ENCODE data around the gene KDELR1. TPM values are rescaled to one million over a fixed set of nuclear protein-coding genes. Genes with fewer than 3 reads are reported as not detected.

KDELR1 gene
- total RNA-seq, 3 donors from 2014 or later = 144 to 214 (median 200) TPM

DNA sequence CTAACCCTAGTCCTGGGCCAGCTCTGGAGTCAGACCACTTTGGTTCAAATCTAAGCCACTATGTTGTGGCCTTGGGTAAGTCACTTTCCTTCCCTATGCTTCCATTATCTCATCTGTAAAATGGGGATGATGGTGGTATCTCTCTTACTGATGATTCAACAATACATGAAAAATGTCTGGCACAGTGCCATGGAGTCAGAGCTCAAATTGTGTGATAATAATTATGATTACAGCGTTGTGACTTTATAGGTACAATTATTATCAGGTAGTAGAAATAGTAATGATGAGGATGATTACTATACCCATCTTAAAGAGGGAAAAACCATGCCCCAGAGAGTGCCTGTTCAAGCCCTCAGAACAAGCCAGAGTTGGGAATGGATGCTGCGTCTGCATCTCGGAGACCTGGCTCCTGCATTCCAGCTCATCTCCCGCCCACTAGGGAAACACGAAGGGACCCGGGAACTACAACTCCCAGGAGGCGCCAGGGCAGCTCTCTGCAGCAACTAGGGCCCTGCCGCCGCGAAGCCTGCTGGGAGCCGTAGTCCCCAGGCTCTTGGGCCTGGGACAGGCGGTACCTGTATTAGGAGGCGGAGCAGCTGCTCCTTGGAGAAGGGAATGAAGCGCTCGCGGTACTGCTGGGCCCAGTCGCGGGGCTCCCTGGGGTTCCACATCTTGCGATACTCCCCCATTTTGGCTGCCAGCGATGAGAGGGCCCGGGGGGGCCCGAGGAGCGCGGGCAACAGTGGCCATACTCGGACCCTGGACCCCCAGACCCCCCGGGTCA lies 28.4 kb downstream of the KDELR1 start:
- Histone ChIP-seq H3K9me3 (no peaks in the 10 kb centered on the region), H3K4me3 (peak overlapping the region; percentile 28), H3K4me1 (ENCODE audit: low read depth) (peaks cover 3% of the 10 kb centered on the region), H3K36me3 (ENCODE audit: low read depth) (no peaks in the 10 kb centered on the region)
- peak; percentile 84 for ATAC-seq
- intact Hi-C loops (cut with DNase I, micrococcal nuclease) = no loop called here
- peak; percentile 96 to 98 (median 96) for DNase-seq
- no peak for TF ChIP-seq CTCF (IDR thresholded peaks at IDR 0.05)

GRCh38 chr19:48361912-48362311 lies 29.4 kb downstream of the KDELR1 start:
- ATAC-seq (no peak), DNase-seq (no peak)
- H3K9me3 ChIP-seq = no peaks in the 10 kb centered on the region
- TF ChIP-seq CTCF (IDR thresholded peaks at IDR 0.05) = no peak
- intact Hi-C loops (cut with DNase I, micrococcal nuclease) = no loop called here
- no peak overlapping the region for H3K4me3 ChIP-seq
- no peaks in the 10 kb centered on the region for H3K36me3 ChIP-seq (ENCODE audit: low read depth)
- H3K4me1 ChIP-seq (ENCODE audit: low read depth) = no peaks in the 10 kb centered on the region

- no peaks in the 10 kb centered on the region for H3K4me1 ChIP-seq (ENCODE audit: low read depth)
- intact Hi-C loops (cut with DNase I, micrococcal nuclease) = no loop called here
Observed at GRCh38 chr19:48359123-48359522, 32.2 kb downstream of the KDELR1 start.

DNA sequence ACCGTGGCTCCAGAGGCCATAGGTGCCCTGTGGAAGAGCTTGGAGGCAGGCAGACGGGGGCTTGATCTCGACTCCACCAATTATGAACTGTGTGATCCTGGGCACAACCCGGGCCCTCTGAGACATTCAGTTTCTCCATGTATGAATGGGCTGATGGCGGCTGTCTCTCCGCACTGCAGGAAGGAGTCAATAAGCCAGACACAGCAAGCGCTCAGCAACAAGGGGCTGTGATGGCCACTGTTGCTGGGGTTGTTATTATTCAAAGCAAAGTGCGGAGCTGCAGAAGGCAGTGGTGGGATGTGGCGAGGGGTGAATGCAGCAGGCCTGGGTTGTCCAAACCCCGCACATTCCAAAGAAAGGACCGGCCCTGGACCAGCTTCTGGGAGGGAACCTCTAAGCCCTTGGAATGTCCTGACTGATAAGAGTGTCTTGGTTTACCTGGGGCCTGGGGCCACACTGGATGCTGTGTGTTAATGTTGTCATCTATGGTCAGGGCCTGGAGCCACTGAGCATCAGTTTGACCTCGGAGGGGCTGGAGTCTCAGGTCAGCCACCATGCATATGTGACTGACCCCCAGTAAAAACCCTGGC lies 35.9 kb downstream of the KDELR1 start:
- no peaks in the 10 kb centered on the region for H3K4me1 ChIP-seq (ENCODE audit: low read depth)
- ATAC-seq = no peak
- DNase-seq = no peak
- H3K36me3 ChIP-seq (ENCODE audit: low read depth) = no peaks in the 10 kb centered on the region
- no peak overlapping the region for H3K4me3 ChIP-seq
- H3K9me3 ChIP-seq = no peaks in the 10 kb centered on the region
- TF ChIP-seq CTCF (IDR thresholded peaks at IDR 0.05) = no peak
- intact Hi-C loops (cut with DNase I, micrococcal nuclease) = no loop called here

More at GRCh38 chr19:48359123-48359522, 32.2 kb downstream of the KDELR1 start:
- no peak for TF ChIP-seq CTCF (IDR thresholded peaks at IDR 0.05)
- Histone ChIP-seq H3K36me3 (ENCODE audit: low read depth) (no peaks in the 10 kb centered on the region), H3K4me3 (no peak overlapping the region), H3K9me3 (no peaks in the 10 kb centered on the region)
- ATAC-seq (no peak), DNase-seq (no peak)

GRCh38 chr19:48354332-48354992 lies 36.9 kb downstream of the KDELR1 start:
- DNase-seq = no peak

More at GRCh38 chr19:48354332-48354992, 36.9 kb downstream of the KDELR1 start:
- intact Hi-C loops (cut with DNase I, micrococcal nuclease) = no loop called here
- Histone ChIP-seq H3K4me1 (ENCODE audit: low read depth) (no peaks in the 10 kb centered on the region), H3K4me3 (no peak overlapping the region), H3K36me3 (ENCODE audit: low read depth) (no peaks in the 10 kb centered on the region), H3K9me3 (no peaks in the 10 kb centered on the region)
- no peak for TF ChIP-seq CTCF (IDR thresholded peaks at IDR 0.05)
- ATAC-seq = no peak

Data from mucosa of descending colon (tissue), 3 donors.